Stomach (tissue), 4 donors: ENCODE data around the gene OR4E2.

Experiments used
- CTCF ChIP-seq, 7 experiments: fragments of 450-650 bp in 4 of 7; fragments of 200-600 bp in 3 of 7; sonication (generic) in 3 of 7; IDR thresholded peaks; one replicate each; pipeline ENCODE4 v1.5.1; 2016 to 2019; ENCODE audit warnings: antibody characterized with exemption in 7 of 7, control low read depth in 2 of 7, mild to moderate bottlenecking in 1 of 7
- POLR2A ChIP-seq, 4 donors: fragments of 450-650 bp; IDR thresholded peaks; one replicate each; pipeline ENCODE4 v1.6.1; 2016; ENCODE audit warnings: antibody characterized with exemption in 4 of 4, control low read depth in 2 of 4, mild to moderate bottlenecking in 1 of 4, moderate library complexity in 1 of 4

GRCh38 chr14:21712036-21712435, 58.4 kb downstream of the OR4E2 start:
- TF ChIP-seq CTCF (IDR thresholded peaks at IDR 0.05) (no peak), POLR2A (IDR thresholded peaks at IDR 0.05) (no peak)
